PC-3 (cell line): Measurements from ENCODE around the gene C16orf78. TPM values are rescaled to one million over a fixed set of nuclear protein-coding genes. Genes with fewer than 3 reads are reported as not detected.

Source experiments
- ATAC-seq: fragments of 200-7000 bp; cut with Tn5 transposase; 2 replicates; pipeline ENCODE4 v1.9.1; 2020; ENCODE audit warnings: mild to moderate bottlenecking, moderate library complexity
- BruUV-seq: library from RNA; stranded (reverse); fragments of 400-500 nt; replicated peaks from 2 replicates; lab custom pipeline; 2021; lab: Mats Ljungman, UMichigan
- CTCF ChIA-PET: fragments of 300-600 bp; sonication (Branson Sonifier 250); formaldehyde crosslinking; loops from one replicate; lab custom pipeline; 2022; ENCODE audit warnings: antibody characterized with exemption; lab: Charles Lee
- POLR2A ChIA-PET: fragments of 300-600 bp; sonication (Branson Sonifier 250); formaldehyde crosslinking; loops from one replicate; lab custom pipeline; 2022; ENCODE audit warnings: antibody characterized with exemption; ENCODE audit not compliant: unreplicated experiment; lab: Charles Lee
- DNase-seq: peaks from one replicate; pipeline ENCODE4 v3.0.0-alpha.2; 2015
- H2AFZ ChIP-seq: fragments of 300-600 bp; sonication (generic); 2 replicates; pipeline ENCODE4 v1.6.0; 2016; ENCODE audit warnings: antibody characterized with exemption, low read length
- H3F3A ChIP-seq: fragments of 300-600 bp; sonication (generic); one replicate; pipeline ENCODE4 v1.6.0; 2017; ENCODE audit warnings: antibody characterized with exemption, low read length, control low read depth, mild to moderate bottlenecking; ENCODE audit not compliant: unreplicated experiment
- H3K27ac ChIP-seq: fragments of 300-600 bp; sonication (generic); 2 replicates; pipeline ENCODE4 v1.5.1; 2016; ENCODE audit warnings: mild to moderate bottlenecking, low read length
- H3K27me3 ChIP-seq: fragments of 300-600 bp; sonication (generic); 2 replicates; pipeline ENCODE4 v1.6.1; 2016; ENCODE audit warnings: low read length, mixed read lengths
- H3K36me3 ChIP-seq: fragments of 300-600 bp; sonication (generic); 2 replicates; pipeline ENCODE4 v1.6.1; 2016; ENCODE audit warnings: low read depth, mixed run types, low read length, mixed read lengths
- H3K4me1 ChIP-seq: fragments of 300-600 bp; sonication (generic); 2 replicates; pipeline ENCODE4 v1.5.1; 2016; ENCODE audit warnings: low read length; ENCODE audit not compliant: insufficient read depth
- H3K4me2 ChIP-seq: fragments of 300-600 bp; sonication (generic); 2 replicates; pipeline ENCODE4 v1.6.0; 2016; ENCODE audit warnings: low read length
- H3K4me3 ChIP-seq: fragments of 300-600 bp; sonication (generic); 2 replicates; pipeline ENCODE4 v1.5.1; 2016; ENCODE audit warnings: mild to moderate bottlenecking, low read length, mixed read lengths
- H3K79me2 ChIP-seq: fragments of 300-600 bp; sonication (generic); 2 replicates; pipeline ENCODE4 v1.6.1; 2017; ENCODE audit warnings: low read length, mixed read lengths
- H3K9ac ChIP-seq: fragments of 300-600 bp; sonication (generic); 2 replicates; pipeline ENCODE4 v1.6.0; 2016; ENCODE audit warnings: mild to moderate bottlenecking, low read length
- H3K9me2 ChIP-seq: fragments of 300-600 bp; sonication (generic); replicated peaks from 2 replicates; pipeline ENCODE4 v1.6.1; 2016; ENCODE audit warnings: mixed run types, low read length, mixed read lengths
- H3K9me3 ChIP-seq: fragments of 300-600 bp; sonication (generic); 2 replicates; pipeline ENCODE4 v1.6.1; 2016; ENCODE audit warnings: low read length, mixed read lengths
- H4K20me1 ChIP-seq: fragments of 300-600 bp; sonication (generic); 2 replicates; pipeline ENCODE4 v1.6.1; 2016; ENCODE audit warnings: low read length, mixed read lengths
- CTCF ChIP-seq: fragments of 300-600 bp; sonication (generic); conservative IDR thresholded peaks from 2 replicates; pipeline ENCODE4 v1.5.1; 2017; ENCODE audit warnings: antibody characterized with exemption, low read depth, mild to moderate bottlenecking, low read length
- EZH2 ChIP-seq: fragments of 300-600 bp; sonication (generic); IDR thresholded peaks from one replicate; pipeline ENCODE4 v1.6.1; 2017; ENCODE audit warnings: antibody characterized with exemption, mild to moderate bottlenecking, low read length; ENCODE audit not compliant: unreplicated experiment
- EZH2phosphoT487 ChIP-seq: fragments of 300-600 bp; sonication (generic); IDR thresholded peaks from 2 replicates; pipeline ENCODE4 v1.6.1; 2018; ENCODE audit warnings: mild to moderate bottlenecking, antibody characterized with exemption, low read length, borderline replicate concordance
- intact Hi-C: fragments of 100-400 bp; cut with micrococcal nuclease; formaldehyde crosslinking; loops from 2 replicates; pipeline ENCODE4 v1.9.0; 2023
- total RNA-seq: library from RNA; depleted of rRNA; stranded (reverse); fragments of >200 nt; gene quantifications from 2 replicates; pipeline ENCODE4 v1.2.3, GENCODE V29; 2014

Gene C16orf78
- total RNA-seq, 1 experiment from 2014 or later: not detected

- Histone ChIP-seq H3K4me3 (no peak overlapping the region), H4K20me1 (no peaks in the 10 kb centered on the region), H3K27me3 (no peaks in the 10 kb centered on the region; the same call in 1 of the 2 replicates), H3F3A (no peaks in the 10 kb centered on the region), H3K9me2 (no peaks in the 10 kb centered on the region), H2AFZ (no peak overlapping the region), H3K9me3 (no peaks in the 10 kb centered on the region), H3K36me3 (no peaks in the 10 kb centered on the region), H3K9ac (no peak overlapping the region), H3K4me2 (no peak overlapping the region), H3K4me1 (no peaks in the 10 kb centered on the region), H3K27ac (no peak overlapping the region), H3K79me2 (no peaks in the 10 kb centered on the region)
- intact Hi-C loops: no loop called here
- no peak for TF ChIP-seq CTCF
- no peak for TF ChIP-seq EZH2
- no peak for TF ChIP-seq EZH2phosphoT487
- POLR2A ChIA-PET: no interaction called here
- ATAC-seq: no peak
- no peak for DNase-seq
- no TSS peak for BruUV-seq
- CTCF ChIA-PET: no interaction called here
Measured at GRCh38 chr16:49362230-49362629, 11.4 kb upstream of the C16orf78 start.

DNA sequence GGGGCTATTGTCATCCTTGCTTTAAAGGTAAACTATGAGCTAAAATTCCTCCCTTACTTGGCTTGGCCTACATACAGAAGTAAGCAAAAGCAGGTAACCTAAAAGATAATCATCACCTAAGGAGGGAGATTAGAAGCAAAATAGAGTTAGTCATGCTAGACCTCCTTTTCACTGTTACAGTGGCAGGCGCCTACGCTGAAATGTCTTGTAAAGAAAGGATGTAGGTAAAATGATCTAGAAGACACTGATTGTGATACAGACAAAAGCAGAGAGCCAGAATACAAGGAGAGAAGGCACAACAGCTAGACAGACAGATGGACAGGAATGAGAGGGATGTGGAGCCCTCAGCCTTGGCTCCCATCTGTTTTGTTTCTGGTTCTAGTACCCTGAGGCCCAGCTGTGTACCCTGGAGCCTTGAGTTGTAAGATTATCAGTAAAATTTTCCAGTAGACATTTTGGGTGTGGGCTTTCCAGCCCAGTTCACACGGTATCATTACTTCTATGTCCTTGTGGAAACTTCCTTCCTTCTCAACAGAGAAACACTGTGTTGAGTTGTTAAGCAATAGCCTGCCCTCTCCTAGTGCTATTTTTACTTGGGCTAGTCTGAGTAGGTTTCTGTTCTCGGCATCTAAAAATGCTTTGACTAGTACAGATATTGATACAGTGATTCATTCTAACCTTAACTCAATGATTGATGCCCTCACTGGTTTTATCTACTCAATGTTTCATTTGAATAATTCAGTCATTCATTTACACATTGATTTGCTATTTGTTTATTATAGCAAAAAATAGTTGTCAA, 7.7 kb upstream of the C16orf78 start:
- Histone ChIP-seq H3K79me2 (no peaks in the 10 kb centered on the region), H3K4me2 (no peak overlapping the region), H4K20me1 (no peaks in the 10 kb centered on the region), H3F3A (no peaks in the 10 kb centered on the region), H3K4me3 (no peak overlapping the region), H2AFZ (no peak overlapping the region), H3K9me2 (no peaks in the 10 kb centered on the region), H3K9me3 (no peaks in the 10 kb centered on the region), H3K36me3 (no peaks in the 10 kb centered on the region), H3K4me1 (no peaks in the 10 kb centered on the region), H3K27me3 (no peaks in the 10 kb centered on the region), H3K27ac (no peak overlapping the region), H3K9ac (no peak overlapping the region)
- no TSS peak for BruUV-seq
- no peak for ATAC-seq
- POLR2A ChIA-PET: no interaction called here
- no peak for DNase-seq
- CTCF ChIA-PET: no interaction called here
- intact Hi-C loops: no loop called here
- TF ChIP-seq CTCF (no peak), EZH2phosphoT487 (no peak), EZH2 (no peak)

- no peak for TF ChIP-seq EZH2phosphoT487
- no peak for TF ChIP-seq CTCF
- TF ChIP-seq EZH2: no peak
- H3K9me2 ChIP-seq: no peaks in the 10 kb centered on the region
- H3K4me2 ChIP-seq: no peak overlapping the region
- H3K4me3 ChIP-seq: no peak overlapping the region
- ATAC-seq (no peak), DNase-seq (no peak)
- H3K79me2 ChIP-seq: no peaks in the 10 kb centered on the region
- ChIA-PET CTCF (no interaction called here), POLR2A (no interaction called here)
- H4K20me1 ChIP-seq: no peaks in the 10 kb centered on the region
- no TSS peak for BruUV-seq
- no peaks in the 10 kb centered on the region for H3K36me3 ChIP-seq
- intact Hi-C loops: no loop called here
- H3K27me3 ChIP-seq: no peaks in the 10 kb centered on the region
- H3K4me1 ChIP-seq: no peaks in the 10 kb centered on the region
- H2AFZ ChIP-seq: no peak overlapping the region
- H3K9ac ChIP-seq: no peak overlapping the region
- H3F3A ChIP-seq: no peaks in the 10 kb centered on the region
- H3K9me3 ChIP-seq: no peaks in the 10 kb centered on the region
- H3K27ac ChIP-seq: no peak overlapping the region
Measured at GRCh38 chr16:49366669-49367068, 6.9 kb upstream of the C16orf78 start.
